Cardiac muscle cell (in vitro differentiated cells and primary cell): ENCODE measurements around the gene GUCY1A1. TPM values are rescaled to one million over a fixed set of nuclear protein-coding genes. Genes with fewer than 3 reads are reported as not detected.

Experiments used
- DNase-seq, 2 donors: peaks; one replicate each; pipeline versions ENCODE4 v3.0.0 to v3.0.0-alpha.2; 2010 to 2017; ENCODE audit warnings: low read depth in 1 of 2, low spot score in 1 of 2
- H3K27ac ChIP-seq: fragments of 200-600 bp; sonication (generic); 2 replicates; pipeline ENCODE4 v1.5.1; 2016
- H3K27me3 ChIP-seq: fragments of 200-600 bp; sonication (generic); 2 replicates; pipeline ENCODE4 v1.6.0; 2016; ENCODE audit warnings: control low read depth
- H3K36me3 ChIP-seq: fragments of 200-600 bp; sonication (generic); 2 replicates; pipeline ENCODE4 v1.5.1; 2016; ENCODE audit warnings: control low read depth
- H3K4me1 ChIP-seq: fragments of 200-600 bp; sonication (generic); 2 replicates; pipeline ENCODE4 v1.8.1; 2017; ENCODE audit warnings: low read depth, mild to moderate bottlenecking, mixed run types
- H3K4me3 ChIP-seq: fragments of 200-600 bp; sonication (generic); 2 replicates; pipeline ENCODE4 v1.5.1; 2016; ENCODE audit warnings: mild to moderate bottlenecking
- H3K9me3 ChIP-seq: fragments of 200-600 bp; sonication (generic); 2 replicates; pipeline ENCODE4 v1.5.1; 2017; ENCODE audit warnings: low read depth, mild to moderate bottlenecking, control low read depth
- CTCF ChIP-seq: IDR thresholded peaks from 2 replicates; pipeline ENCODE4 v1.5.1; 2012; ENCODE audit warnings: low read depth, mild to moderate bottlenecking, low read length
- polyA plus RNA-seq: library from polyadenylated mRNA; unstranded; fragments of >200 nt; fragmentation: Nextera tagmentation; extraction: Ambion mirVana; gene quantifications from 2 replicates; pipeline ENCODE4 v1.2.1, GENCODE V29; 2016
- total RNA-seq: library from RNA; depleted of rRNA; stranded (reverse); fragments of >200 nt; gene quantifications from 2 replicates; pipeline ENCODE4 v1.2.3, GENCODE V29; 2016

The GUCY1A1 gene
- total and polyA plus RNA-seq, 2 experiments from 2014 or later: 92.9 to 123 TPM

- Histone ChIP-seq H3K27ac (no peak overlapping the region), H3K4me3 (no peak overlapping the region), H3K4me1 (peaks cover 9% of the 10 kb centered on the region), H3K36me3 (no peaks in the 10 kb centered on the region), H3K9me3 (no peaks in the 10 kb centered on the region), H3K27me3 (no peaks in the 10 kb centered on the region)
- TF ChIP-seq CTCF: no peak
- no peak for DNase-seq
These were observed 10.6 kb upstream of the GUCY1A1 start for GRCh38 chr4:155656025-155656424.

GRCh38 chr4:155657169-155657568 is 9.5 kb upstream of the GUCY1A1 start:
- Histone ChIP-seq H3K4me3 (no peak overlapping the region), H3K9me3 (no peaks in the 10 kb centered on the region), H3K27ac (no peak overlapping the region), H3K4me1 (peaks cover 9% of the 10 kb centered on the region), H3K27me3 (no peaks in the 10 kb centered on the region), H3K36me3 (no peaks in the 10 kb centered on the region)
- DNase-seq: no peak
- no peak for TF ChIP-seq CTCF

- Histone ChIP-seq H3K9me3 (no peaks in the 10 kb centered on the region), H3K4me3 (no peak overlapping the region), H3K27ac (no peak overlapping the region), H3K27me3 (no peaks in the 10 kb centered on the region), H3K4me1 (peaks cover 9% of the 10 kb centered on the region), H3K36me3 (no peaks in the 10 kb centered on the region)
- TF ChIP-seq CTCF: no peak
- DNase-seq: no peak
These were observed 8.5 kb upstream of the GUCY1A1 start for GRCh38 chr4:155657985-155658680.

GRCh38 chr4:155658681-155659064 is 8.0 kb upstream of the GUCY1A1 start:
- Histone ChIP-seq H3K9me3 (no peaks in the 10 kb centered on the region), H3K27me3 (no peaks in the 10 kb centered on the region), H3K4me3 (no peak overlapping the region), H3K27ac (no peak overlapping the region), H3K4me1 (peaks cover 9% of the 10 kb centered on the region), H3K36me3 (no peaks in the 10 kb centered on the region)
- no peak for DNase-seq
- no peak for TF ChIP-seq CTCF

- Histone ChIP-seq H3K9me3 (no peaks in the 10 kb centered on the region), H3K27me3 (no peaks in the 10 kb centered on the region), H3K27ac (no peak overlapping the region), H3K4me3 (no peak overlapping the region), H3K4me1 (peaks cover 9% of the 10 kb centered on the region), H3K36me3 (no peaks in the 10 kb centered on the region)
- no peak for DNase-seq
- TF ChIP-seq CTCF: no peak
These were observed 7.5 kb upstream of the GUCY1A1 start for GRCh38 chr4:155659176-155659575.
